Left lung (tissue), 10 donors: ENCODE results near the gene WFDC1. TPM values are rescaled to one million over a fixed set of nuclear protein-coding genes. Genes with fewer than 3 reads are reported as not detected.

ENCODE experiments used
- ATAC-seq: fragments of 200-7000 bp; cut with Tn5 transposase; one replicate; pipeline ENCODE4 v1.9.1; 2020; ENCODE audit warnings: moderate library complexity
- DNase-seq, 4 donors: peaks; one replicate each; pipeline ENCODE4 v3.0.0-alpha.2; 2013 to 2020
- H3K27ac ChIP-seq, 2 donors: fragments of 200-600 bp; sonication (generic) in 1 of 2; one replicate each; pipeline versions ENCODE4 v1.5.0 to v1.8.0; 2020 to 2021
- H3K27me3 ChIP-seq, 2 donors: fragments of 200-600 bp; sonication (generic) in 1 of 2; one replicate each; pipeline versions ENCODE4 v1.5.0 to v1.8.0; 2020 to 2021
- H3K36me3 ChIP-seq, 2 donors: fragments of 200-600 bp; sonication (generic) in 1 of 2; one replicate each; pipeline versions ENCODE4 v1.5.0 to v1.8.0; 2020 to 2021
- H3K4me1 ChIP-seq, 2 donors: fragments of 200-600 bp; one replicate each; pipeline ENCODE4 v1.8.0; 2021
- H3K4me3 ChIP-seq, 2 donors: fragments of 200-600 bp; sonication (generic) in 1 of 2; one replicate each; pipeline versions ENCODE4 v1.5.0 to v1.8.0; 2020 to 2021; ENCODE audit warnings: mild to moderate bottlenecking in 1 of 2
- H3K9me3 ChIP-seq, 2 donors: fragments of 200-600 bp; sonication (generic) in 1 of 2; one replicate each; pipeline versions ENCODE4 v1.5.0 to v1.8.0; 2020 to 2021
- CTCF ChIP-seq, 2 donors: fragments of 200-600 bp; sonication (generic) in 1 of 2; IDR thresholded peaks; one replicate each; pipeline versions ENCODE4 v1.5.0 to v1.8.0; 2021; ENCODE audit warnings: antibody characterized with exemption in 2 of 2
- intact Hi-C, 2 donors: fragments of 100-400 bp; cut with DNase I; formaldehyde crosslinking; loops; one replicate each; pipeline versions ENCODE4 v1.11.2 to v1.14.2; 2022
- polyA plus RNA-seq, 6 donors: library from polyadenylated mRNA; unstranded; fragments of 120-200 nt; gene quantifications; one replicate each; pipeline ENCODE4 v1.2.1, GENCODE V29; 2013; ENCODE audit not compliant: insufficient read length in 6 of 6
- total RNA-seq, 2 donors: library from RNA; stranded (reverse); fragmentation: NEBNext Ultra II Directional; extraction: Animal tissue kit (Norgen Biotek cat#: 25700); gene quantifications; one replicate each; pipeline ENCODE4 v1.2.1, GENCODE V29; 2021
- donor health status: DM: no; HTN: yes; CAD: no.
- donor health status: DM: no; HTN: no; CAD: no.

Gene WFDC1
- total and polyA plus RNA-seq, 8 donors = 4.5 to 21.6 (median 6.9) TPM

- H3K4me1 ChIP-seq = peaks cover 9 to 27% of the 10 kb centered on the region in 2 donors
- intact Hi-C loops = no loop called here
- no peak overlapping the region for H3K4me3 ChIP-seq
- no peaks in the 10 kb centered on the region for H3K9me3 ChIP-seq
- H3K27me3 ChIP-seq = no peaks in the 10 kb centered on the region
- ATAC-seq (no peak), DNase-seq (peak in 1 of 4 donors; percentile 2)
- H3K27ac ChIP-seq = no peak overlapping the region
- H3K36me3 ChIP-seq = no peaks in the 10 kb centered on the region
- no peak for TF ChIP-seq CTCF (IDR thresholded peaks at IDR 0.05)
Observed at GRCh38 chr16:84288902-84289301, 5.8 kb upstream of the WFDC1 start.

GRCh38 chr16:84291226-84291625 lies 3.5 kb upstream of the WFDC1 start:
- H3K9me3 ChIP-seq = no peaks in the 10 kb centered on the region
- no peak for TF ChIP-seq CTCF (IDR thresholded peaks at IDR 0.05)
- H3K4me3 ChIP-seq = no peak overlapping the region
- DNase-seq (no peak), ATAC-seq (no peak)
- intact Hi-C loops = no loop called here
- H3K27ac ChIP-seq = no peak overlapping the region
- H3K4me1 ChIP-seq = peaks cover 15 to 38% of the 10 kb centered on the region in 2 donors
- no peaks in the 10 kb centered on the region for H3K36me3 ChIP-seq
- H3K27me3 ChIP-seq = peaks cover 0 to 16% of the 10 kb centered on the region in 2 donors

- DNase-seq (peak in 1 of 4 donors; percentile 54), ATAC-seq (no peak)
- intact Hi-C loops = no loop called here
- no peak overlapping the region for H3K4me3 ChIP-seq
- H3K4me1 ChIP-seq = peaks cover 9 to 37% of the 10 kb centered on the region in 2 donors
- H3K27me3 ChIP-seq = peaks cover 0 to 16% of the 10 kb centered on the region in 2 donors
- no peaks in the 10 kb centered on the region for H3K36me3 ChIP-seq
- H3K9me3 ChIP-seq = no peaks in the 10 kb centered on the region
- no peak for TF ChIP-seq CTCF (IDR thresholded peaks at IDR 0.05)
- H3K27ac ChIP-seq = no peak overlapping the region
Observed at GRCh38 chr16:84292011-84292410, 2.7 kb upstream of the WFDC1 start.

- Histone ChIP-seq H3K4me3 (no peak overlapping the region), H3K27ac (no peak overlapping the region), H3K4me1 (peaks cover 9 to 37% of the 10 kb centered on the region in 2 donors), H3K36me3 (no peaks in the 10 kb centered on the region), H3K9me3 (no peaks in the 10 kb centered on the region), H3K27me3 (peaks cover 0 to 16% of the 10 kb centered on the region in 2 donors)
- intact Hi-C loops = no loop called here
- DNase-seq (peak in 1 of 4 donors; percentile 13), ATAC-seq (no peak)
- TF ChIP-seq CTCF (IDR thresholded peaks at IDR 0.05) = no peak
Observed at GRCh38 chr16:84293406-84293805, 1.3 kb upstream of the WFDC1 start.

GRCh38 chr16:84294117-84294516 lies 561 bp upstream of the WFDC1 start:
- ATAC-seq = no peak
- no peak for TF ChIP-seq CTCF (IDR thresholded peaks at IDR 0.05)
- Histone ChIP-seq H3K27ac (peak overlapping the region in 1 of 2 donors; percentile 59), H3K27me3 (peaks cover 0 to 16% of the 10 kb centered on the region in 2 donors), H3K4me1 (peaks cover 9 to 37% of the 10 kb centered on the region in 2 donors), H3K36me3 (no peaks in the 10 kb centered on the region), H3K4me3 (no peak overlapping the region), H3K9me3 (no peaks in the 10 kb centered on the region)
- DNase-seq = peak in 1 of 4 donors; percentile 65
- intact Hi-C loops = no loop called here
